OCI-LY3 (cell line): ENCODE results near the gene SNX21.

Source experiments
- H2AFZ ChIP-seq: fragments of 200-600, 300-600 bp; shearing (Covaris generic); 2 replicates; pipeline ENCODE4 v1.6.0; 2014; ENCODE audit warnings: antibody characterized with exemption, low read depth, low read length
- H3K27ac ChIP-seq: fragments of 200-600, 300-600 bp; sonication (generic); 2 replicates; pipeline ENCODE4 v1.5.1; 2014; ENCODE audit warnings: mild to moderate bottlenecking, low read length, moderate library complexity, mixed read lengths
- H3K27me3 ChIP-seq: fragments of 200-600, 300-600 bp; sonication (generic); 2 replicates; pipeline ENCODE4 v1.6.1; 2014; ENCODE audit warnings: low read depth, low read length, mixed read lengths
- H3K36me3 ChIP-seq: fragments of 200-600, 300-600 bp; sonication (generic); replicated peaks from 2 replicates; pipeline ENCODE3; 2014; ENCODE audit warnings: low read depth, low read length, mixed read lengths
- H3K4me1 ChIP-seq: fragments of 300-600, 200-600 bp; sonication (generic); 2 replicates; pipeline ENCODE4 v1.6.1; 2014; ENCODE audit warnings: low read length, mixed read lengths
- H3K4me2 ChIP-seq: fragments of 200-600, 300-600 bp; sonication (generic); 2 replicates; pipeline ENCODE4 v1.6.1; 2014; ENCODE audit warnings: low read length, mixed read lengths
- H3K4me3 ChIP-seq: fragments of 300-600, 200-600 bp; sonication (generic); 2 replicates; pipeline ENCODE4 v1.5.1; 2014; ENCODE audit warnings: antibody characterized with exemption, mild to moderate bottlenecking, low read length, moderate library complexity
- H3K79me2 ChIP-seq: fragments of 300-600, 200-600 bp; shearing (Covaris generic); 2 replicates; pipeline ENCODE4 v1.6.1; 2014; ENCODE audit warnings: mild to moderate bottlenecking, low read length, mixed read lengths
- H3K9ac ChIP-seq: fragments of 300-600, 200-600 bp; shearing (Covaris generic); 2 replicates; pipeline ENCODE4 v1.6.0; 2014; ENCODE audit warnings: mild to moderate bottlenecking, low read length, moderate library complexity
- H3K9me3 ChIP-seq: fragments of 200-600, 300-600 bp; shearing (Covaris generic); 2 replicates; pipeline ENCODE4 v1.6.1; 2014; ENCODE audit warnings: low read length, mixed read lengths; ENCODE audit not compliant: insufficient read depth
- H4K20me1 ChIP-seq: fragments of 200-600, 300-600 bp; sonication (generic); 2 replicates; pipeline ENCODE4 v1.6.1; 2016; ENCODE audit warnings: low read length, mixed read lengths; ENCODE audit not compliant: insufficient read depth
- EZH2phosphoT487 ChIP-seq: fragments of 200-600 bp; shearing (Covaris generic); IDR thresholded peaks from 2 replicates; pipeline ENCODE4 v1.6.1; 2018; ENCODE audit warnings: antibody characterized with exemption, mixed run types, low read depth
- TF ChIP-seq, protein P1 (sequence below): fragments of 200-600, 300-600 bp; sonication (generic); IDR thresholded peaks from 2 replicates; pipeline ENCODE4 v1.5.1; 2014; ENCODE audit warnings: antibody characterized with exemption, low read length, low read depth

SNX21 gene

DNA sequence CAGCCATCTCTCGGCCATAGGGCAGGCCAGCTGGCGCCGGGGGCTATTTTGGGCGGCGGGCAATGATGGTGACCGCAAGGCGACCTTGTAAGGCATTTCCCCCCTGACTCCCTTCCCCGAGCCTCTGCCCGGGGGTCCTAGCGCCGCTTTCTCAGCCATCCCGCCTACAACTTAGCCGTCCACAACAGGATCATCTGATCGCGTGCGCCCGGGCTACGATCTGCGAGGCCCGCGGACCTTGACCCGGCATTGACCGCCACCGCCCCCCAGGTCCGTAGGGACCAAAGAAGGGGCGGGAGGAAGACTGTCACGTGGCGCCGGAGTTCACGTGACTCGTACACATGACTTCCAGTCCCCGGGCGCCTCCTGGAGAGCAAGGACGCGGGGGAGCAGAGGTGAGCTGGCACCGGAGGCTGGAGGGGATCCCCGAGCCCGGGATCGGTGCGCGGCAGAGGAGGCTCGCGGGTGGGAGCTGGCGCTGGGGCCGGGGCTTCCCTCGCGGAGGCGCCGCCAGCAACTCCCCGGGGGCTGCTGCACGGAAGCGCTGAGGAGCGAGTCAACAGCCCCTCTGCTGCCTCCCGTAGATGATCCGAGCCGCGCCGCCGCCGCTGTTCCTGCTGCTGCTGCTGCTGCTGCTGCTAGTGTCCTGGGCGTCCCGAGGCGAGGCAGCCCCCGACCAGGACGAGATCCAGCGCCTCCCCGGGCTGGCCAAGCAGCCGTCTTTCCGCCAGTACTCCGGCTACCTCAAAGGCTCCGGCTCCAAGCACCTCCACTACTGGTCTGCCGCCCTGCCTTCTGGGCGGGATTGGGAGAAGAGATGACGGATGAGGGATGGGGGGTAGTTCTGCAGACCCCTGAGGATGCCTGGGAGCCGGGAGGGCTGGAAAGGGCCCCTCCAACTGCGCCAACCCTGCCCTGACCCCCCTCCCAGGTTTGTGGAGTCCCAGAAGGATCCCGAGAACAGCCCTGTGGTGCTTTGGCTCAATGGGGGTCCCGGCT is 57.7 kb downstream of the SNX21 start, which contains the start of the genes CTSA and NEURL2:
Gene CTSA (plus strand): TSS at position 351 of the 999 bp plus-strand sequence. CDS start 234 bp downstream, at position 585.
Gene NEURL2 (minus strand): TSS at position 224 of the 999 bp plus-strand sequence. CDS start 217 bp downstream, at position 7.
- H3K4me3 ChIP-seq: peak within 1 kb of the TSS; percentile 84
- TF ChIP-seq, protein P1, sequence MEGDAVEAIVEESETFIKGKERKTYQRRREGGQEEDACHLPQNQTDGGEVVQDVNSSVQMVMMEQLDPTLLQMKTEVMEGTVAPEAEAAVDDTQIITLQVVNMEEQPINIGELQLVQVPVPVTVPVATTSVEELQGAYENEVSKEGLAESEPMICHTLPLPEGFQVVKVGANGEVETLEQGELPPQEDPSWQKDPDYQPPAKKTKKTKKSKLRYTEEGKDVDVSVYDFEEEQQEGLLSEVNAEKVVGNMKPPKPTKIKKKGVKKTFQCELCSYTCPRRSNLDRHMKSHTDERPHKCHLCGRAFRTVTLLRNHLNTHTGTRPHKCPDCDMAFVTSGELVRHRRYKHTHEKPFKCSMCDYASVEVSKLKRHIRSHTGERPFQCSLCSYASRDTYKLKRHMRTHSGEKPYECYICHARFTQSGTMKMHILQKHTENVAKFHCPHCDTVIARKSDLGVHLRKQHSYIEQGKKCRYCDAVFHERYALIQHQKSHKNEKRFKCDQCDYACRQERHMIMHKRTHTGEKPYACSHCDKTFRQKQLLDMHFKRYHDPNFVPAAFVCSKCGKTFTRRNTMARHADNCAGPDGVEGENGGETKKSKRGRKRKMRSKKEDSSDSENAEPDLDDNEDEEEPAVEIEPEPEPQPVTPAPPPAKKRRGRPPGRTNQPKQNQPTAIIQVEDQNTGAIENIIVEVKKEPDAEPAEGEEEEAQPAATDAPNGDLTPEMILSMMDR: no peak
- TF ChIP-seq EZH2phosphoT487: no peak
- H4K20me1 ChIP-seq: no peaks in the 10 kb centered on the region
- peaks cover 6% of the 10 kb centered on the region for H3K36me3 ChIP-seq
- H3K79me2 ChIP-seq: no peaks in the 10 kb centered on the region
- H2AFZ ChIP-seq: peak within 1 kb of the TSS; percentile 86
- H3K9ac ChIP-seq: peak within 1 kb of the TSS; percentile 64
- H3K4me2 ChIP-seq: peak within 1 kb of the TSS; percentile 89
- H3K27ac ChIP-seq: no peak within 1 kb of the TSS
- no peaks in the 10 kb centered on the region for H3K27me3 ChIP-seq
- no peaks in the 10 kb centered on the region for H3K9me3 ChIP-seq
- peaks cover 11% of the 10 kb centered on the region for H3K4me1 ChIP-seq

DNA sequence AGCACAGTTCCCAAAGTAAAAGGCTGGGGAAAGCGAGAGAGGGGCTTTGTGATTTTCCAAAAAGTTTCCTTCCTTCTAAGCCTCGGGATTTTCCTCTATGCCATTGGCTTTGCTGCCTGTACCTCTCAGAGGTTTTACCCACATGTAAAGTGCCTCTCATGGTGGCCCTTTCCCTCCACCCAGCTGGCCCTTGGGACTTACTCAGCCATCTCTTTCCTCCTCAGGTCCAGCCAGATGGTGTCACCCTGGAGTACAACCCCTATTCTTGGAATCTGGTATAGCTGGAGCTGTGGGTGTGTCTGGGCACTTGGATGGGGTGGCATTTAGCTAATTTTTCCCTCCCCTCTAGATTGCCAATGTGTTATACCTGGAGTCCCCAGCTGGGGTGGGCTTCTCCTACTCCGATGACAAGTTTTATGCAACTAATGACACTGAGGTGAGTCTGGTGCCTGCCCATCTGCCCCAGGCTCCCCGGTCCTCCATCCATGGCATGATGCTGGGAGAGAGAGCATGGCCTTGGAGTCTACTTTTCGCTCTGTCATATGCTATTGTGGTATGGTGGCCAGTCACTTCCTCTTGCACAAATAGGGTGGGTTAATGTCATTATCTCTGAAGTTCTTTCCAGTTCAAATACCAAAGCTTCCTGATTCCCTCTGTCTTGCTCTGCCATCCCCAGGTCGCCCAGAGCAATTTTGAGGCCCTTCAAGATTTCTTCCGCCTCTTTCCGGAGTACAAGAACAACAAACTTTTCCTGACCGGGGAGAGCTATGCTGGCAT is 58.6 kb downstream of the SNX21 start:
- Histone ChIP-seq H3K27me3 (no peaks in the 10 kb centered on the region), H3K79me2 (no peaks in the 10 kb centered on the region), H3K4me2 (peak overlapping the region; percentile 89), H2AFZ (no peak overlapping the region), H3K9me3 (no peaks in the 10 kb centered on the region), H3K4me3 (peak overlapping the region; percentile 84), H3K36me3 (peaks cover 6% of the 10 kb centered on the region), H4K20me1 (no peaks in the 10 kb centered on the region), H3K9ac (peak overlapping the region; percentile 64; the same call in 1 of the 2 replicates), H3K4me1 (peaks cover 11% of the 10 kb centered on the region), H3K27ac (no peak overlapping the region)
- TF ChIP-seq, protein P1: no peak
- TF ChIP-seq EZH2phosphoT487: no peak
